Activated gamma-delta T cell treated with anti-CD3 and anti-CD28 coated beads, Interleukin-2, amount 50 U/mL, for 16 hours (primary cell): ENCODE results near the gene MEGF11.

Source experiments
- DNase-seq: peaks from one replicate; pipeline ENCODE4 v3.0.0-alpha.2; 2020; ENCODE audit warnings: low read depth

Gene MEGF11

DNA sequence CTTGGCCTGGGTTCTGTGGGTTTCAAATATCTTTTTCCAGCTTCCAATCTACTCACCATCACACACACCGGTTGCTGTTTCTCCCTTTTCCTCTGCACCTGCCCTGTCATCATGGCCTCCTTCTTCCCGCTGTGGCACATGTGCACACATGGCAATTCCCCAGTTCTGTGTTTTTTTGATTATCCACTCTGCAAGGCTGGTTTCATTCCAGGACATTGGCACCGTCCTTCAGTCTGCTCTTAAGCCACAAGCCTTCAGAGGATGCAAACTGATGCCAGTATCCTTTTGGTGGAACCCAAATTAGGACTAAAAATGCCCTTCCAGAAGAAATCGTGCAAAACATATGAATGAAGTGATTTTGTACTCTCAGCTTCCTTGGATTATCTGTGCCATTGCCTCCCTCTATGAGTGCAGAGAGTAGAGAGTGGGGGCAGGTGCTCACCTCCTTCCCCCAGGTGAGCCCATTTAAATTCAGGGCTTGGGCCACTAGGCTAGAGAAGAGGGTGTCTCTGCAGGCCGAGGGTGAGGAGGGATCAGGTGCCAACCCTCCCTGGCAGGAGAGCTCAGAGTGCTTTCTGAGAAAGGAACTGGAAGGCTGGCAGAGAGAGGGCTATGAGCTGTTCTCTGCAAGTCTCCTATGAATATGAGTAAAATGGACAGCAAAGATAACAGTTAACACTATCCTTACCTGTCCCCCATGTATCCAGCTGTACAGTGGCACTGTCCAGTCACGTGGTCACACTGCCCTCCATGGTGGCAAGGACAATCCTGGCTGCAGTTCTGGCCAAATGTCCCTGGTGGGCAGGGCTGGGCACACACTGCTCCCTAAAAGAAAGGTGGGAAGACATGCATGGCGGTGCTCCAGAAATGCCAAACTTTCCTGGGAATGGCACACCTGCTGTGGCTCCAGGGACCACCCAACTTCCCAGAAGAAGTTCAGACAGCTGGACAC is 283.4 kb downstream of the MEGF11 start:
- DNase-seq: no peak

DNA sequence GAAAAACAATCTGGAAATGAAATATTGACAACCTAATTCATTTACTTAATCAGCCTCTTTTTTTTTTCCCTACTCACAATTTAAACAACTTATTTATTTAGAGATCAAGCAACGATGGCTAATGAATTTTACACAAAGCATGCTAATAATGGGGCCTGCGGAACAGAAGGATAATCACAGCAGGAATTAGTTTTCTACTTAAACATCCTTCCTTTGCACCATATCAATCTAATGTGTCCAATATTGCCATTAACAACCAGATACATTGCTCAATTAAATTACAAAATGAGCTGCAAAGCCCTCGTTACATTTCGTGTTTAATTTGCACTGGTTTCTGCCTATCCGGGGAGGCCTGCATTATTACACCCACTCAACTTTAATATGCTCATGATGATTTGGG is 285.0 kb downstream of the MEGF11 start:
- DNase-seq: no peak

DNA sequence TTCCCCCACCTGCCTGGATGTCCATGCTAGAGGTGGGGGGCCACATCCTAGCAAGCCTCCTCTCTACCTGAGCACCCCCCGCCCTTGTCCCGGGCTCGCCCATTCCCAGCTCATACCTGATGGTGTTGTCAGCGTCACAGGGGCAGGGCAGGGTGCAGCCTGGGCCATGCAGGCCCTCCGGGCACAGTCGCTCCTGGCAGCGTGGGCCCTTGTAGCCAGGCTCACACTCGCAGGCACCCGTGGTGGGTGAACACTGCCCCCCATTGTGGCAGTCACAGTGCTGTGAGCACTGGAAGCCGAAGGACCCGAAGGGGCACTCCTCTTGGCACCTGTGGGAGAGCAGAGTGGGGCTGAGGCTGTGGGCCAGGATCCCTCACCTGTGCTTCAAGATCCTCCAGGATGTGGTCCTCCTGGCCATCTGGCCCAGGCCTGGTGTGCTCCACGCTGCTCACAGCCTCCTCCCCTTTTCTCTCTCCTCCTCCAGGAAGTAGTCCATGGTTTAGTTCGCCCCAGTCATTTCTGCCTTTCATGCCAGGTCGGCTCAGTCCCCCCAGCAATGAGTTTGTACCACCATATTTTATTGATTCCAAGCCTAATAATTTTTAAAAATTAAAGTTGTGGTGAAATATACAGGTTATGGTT is 288.6 kb downstream of the MEGF11 start:
- no peak for DNase-seq

DNA sequence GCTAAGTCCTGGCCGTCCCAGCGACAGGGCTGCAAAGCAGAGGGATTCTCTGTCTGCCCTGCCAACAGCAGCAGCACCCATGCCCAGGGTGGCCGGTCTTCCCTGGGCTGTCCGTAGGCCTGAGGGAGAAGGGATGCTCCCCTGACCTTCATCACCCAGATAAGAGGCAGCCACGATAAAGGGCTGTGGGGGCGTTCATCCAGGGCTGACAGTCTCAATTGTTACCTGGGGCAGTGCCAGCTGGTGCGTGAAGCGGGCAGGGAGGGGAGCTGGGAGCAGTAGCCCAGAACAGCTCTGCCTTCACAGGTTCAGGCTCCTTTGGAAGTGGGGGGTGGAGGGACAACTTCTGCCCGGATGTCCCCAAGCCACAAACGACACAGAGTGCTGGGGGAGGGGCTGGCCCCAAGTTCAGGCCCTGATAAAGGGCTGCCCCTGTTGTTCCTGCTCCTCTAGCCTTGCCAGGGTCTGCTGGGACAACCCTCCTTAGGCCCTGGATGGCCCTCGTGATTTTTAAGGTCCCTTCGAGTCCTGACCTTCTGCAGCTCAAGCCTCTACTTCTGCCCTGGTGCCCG is 289.6 kb downstream of the MEGF11 start:
- no peak for DNase-seq

DNA sequence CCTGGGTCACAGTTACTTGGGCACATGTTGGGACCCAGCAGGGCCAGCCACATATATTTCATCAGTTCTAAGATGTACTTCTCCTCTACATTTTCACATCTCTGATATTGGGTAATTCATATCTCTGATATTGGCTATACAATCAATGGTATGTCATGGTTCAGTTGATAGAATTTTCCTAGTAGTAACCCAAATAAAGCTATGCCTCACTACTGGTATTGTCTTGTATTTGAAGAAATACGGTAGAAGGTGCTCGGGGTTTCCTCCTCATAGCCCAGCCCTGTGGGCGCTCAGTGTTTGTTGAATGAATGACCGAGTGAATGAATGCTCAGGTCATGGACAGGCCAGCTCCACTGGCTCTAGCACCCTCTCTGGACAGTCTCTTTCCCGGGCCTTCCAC is 290.2 kb downstream of the MEGF11 start:
- DNase-seq: no peak

DNA sequence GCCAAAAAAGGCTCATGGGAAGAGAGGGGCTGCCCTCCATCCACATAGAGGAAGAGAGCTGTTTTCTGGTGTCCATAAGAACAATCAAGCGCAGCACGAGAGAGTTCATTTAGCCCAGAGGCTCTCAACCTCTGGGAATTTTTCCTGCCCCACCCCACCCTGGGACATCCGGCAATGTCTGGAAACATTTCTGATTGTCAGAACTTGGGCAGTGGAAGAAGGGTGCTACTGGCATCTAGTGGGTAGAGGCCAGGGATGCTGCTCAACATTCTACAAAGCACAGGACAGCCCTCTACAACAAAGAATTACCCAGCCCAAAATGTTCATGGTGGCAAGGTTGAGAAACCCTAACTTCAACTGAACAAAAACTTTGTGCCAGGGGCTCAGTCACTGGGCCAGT is 291.4 kb downstream of the MEGF11 start:
- DNase-seq: no peak

DNA sequence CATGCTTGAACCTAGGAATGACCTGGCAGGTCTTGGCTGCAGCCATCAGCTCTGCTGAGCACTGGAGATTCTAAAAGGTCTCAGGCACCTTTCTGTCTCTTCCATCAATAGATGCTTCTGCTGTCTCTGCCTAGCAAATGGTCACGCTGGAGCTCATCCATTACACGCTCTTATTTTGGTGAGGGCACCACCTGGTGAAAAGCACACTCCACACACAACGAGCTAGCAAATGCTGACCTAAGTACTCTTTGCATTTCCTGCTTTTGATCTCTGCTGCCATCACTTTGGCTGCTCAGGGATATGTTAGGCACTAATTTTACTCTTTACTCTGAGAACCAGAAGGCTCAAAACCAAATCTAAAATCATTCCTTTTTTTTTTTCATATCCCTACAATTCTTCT is 293.0 kb downstream of the MEGF11 start:
- DNase-seq: no peak

DNA sequence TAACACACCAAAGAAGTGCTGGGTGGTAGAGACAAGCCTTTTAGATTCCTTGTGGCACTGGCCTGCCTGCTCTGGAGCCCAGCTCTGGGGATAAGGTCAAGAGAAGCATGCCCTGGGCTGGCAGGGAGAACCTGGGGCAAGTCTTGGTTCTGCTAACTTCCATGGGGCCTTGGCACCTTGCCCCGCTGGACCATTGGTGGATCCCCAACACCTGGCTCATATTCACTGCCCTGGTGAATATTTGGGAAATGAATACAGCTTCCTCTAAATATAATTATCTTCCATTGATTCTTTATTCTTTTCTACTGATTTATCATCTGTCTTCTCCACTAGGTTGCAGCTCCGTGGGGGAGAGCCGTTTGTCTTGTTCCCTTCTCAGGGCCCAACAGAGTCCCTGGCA is 294.7 kb downstream of the MEGF11 start:
- no peak for DNase-seq

DNA sequence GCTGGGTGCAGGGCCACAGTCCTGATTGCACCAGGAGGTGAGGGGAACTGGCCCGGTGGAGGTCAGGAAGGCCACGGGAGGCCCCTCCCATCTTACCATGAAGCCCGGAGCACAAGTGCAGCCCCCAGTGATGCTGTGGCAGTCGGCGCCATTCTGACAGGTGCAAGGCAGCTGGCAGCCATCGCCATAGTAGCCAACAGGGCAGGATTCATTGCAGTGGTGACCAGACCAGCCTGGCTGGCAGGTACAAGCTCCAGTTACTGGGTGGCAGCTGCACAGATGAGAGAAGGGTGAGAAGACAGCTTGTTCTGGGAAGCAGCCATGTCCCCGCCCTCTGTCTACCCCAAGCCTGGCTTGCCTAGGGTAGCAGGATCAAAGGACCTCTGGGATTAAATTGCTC is 296.1 kb downstream of the MEGF11 start:
- no peak for DNase-seq

DNA sequence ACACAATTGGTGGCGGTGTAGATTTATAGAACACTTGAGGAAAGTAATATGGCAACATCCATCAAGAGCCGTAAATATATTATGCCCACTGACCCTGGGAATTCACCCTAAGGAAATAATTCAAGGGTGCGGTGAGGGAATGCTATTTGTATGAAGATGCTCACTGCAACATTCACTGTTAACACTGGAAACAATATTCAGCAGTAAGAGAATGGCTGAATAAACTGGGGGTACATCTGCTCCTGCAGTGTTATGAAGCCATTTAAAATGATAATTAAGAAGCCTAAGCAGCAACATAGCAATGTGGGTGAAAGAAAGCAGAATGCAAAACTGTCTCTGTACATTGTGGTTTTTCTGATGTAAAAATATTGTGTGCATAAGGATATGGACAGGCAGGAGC is 296.7 kb downstream of the MEGF11 start:
- DNase-seq: no peak

DNA sequence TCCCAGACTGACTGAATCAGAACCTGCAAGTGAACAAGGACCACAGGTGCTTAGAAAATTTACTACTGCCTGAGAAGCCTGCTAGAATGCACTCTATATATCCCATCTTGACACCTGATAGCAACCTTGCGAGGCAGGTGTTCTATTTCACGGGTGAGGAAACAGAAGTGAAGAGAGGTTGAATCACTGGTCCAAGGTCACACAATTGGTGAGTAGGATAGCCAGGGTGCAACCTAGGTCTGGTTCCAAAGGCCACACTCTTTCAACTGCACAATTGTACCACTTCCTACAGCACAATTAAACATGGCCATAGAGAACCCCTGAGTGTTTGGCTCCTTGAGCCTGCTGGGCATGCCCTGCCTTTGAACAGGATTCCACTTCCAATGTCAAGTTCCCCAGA is 297.2 kb downstream of the MEGF11 start:
- no peak for DNase-seq

DNA sequence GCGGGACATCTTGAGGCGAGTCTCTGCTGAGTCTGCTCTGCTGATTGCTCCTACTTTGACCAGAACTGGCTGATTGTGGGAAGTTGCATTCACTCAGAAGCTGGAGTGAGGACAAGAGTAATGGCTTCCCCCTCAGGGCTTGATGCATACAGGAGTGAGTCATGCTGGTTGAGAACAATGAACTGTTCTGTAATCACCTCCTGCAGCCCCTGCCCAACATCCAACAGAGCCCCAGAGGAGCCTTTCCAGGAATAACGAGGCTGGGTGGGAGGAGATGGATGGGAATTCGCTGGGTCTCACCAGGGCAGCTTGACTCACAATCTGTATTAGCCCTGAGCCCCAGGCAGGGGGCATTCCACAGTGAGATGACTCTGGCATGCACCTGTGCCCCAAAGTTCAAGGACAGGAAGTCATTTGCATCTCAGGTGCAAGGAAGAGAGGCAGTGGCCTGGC is 299.2 kb downstream of the MEGF11 start:
- no peak for DNase-seq

DNA sequence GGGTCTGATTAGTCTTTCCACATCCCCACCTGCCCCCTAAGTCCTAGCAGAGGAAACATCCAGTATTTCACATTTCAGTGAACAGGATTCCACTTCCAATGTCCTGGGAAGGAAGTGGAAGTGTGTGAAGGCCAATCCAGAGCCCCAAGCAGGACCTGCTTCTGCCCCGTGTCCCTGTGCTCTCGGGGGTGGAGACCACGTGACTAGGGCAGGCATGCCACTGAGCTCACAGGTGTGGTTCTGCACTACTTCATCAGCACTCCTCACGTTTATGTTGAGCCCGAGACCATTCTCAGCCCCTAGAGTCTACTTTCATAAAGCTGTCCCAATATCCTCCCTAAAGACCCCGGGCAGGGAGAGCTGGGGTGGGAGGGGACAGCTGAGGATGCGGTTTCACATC is 299.9 kb downstream of the MEGF11 start:
- DNase-seq: no peak

DNA sequence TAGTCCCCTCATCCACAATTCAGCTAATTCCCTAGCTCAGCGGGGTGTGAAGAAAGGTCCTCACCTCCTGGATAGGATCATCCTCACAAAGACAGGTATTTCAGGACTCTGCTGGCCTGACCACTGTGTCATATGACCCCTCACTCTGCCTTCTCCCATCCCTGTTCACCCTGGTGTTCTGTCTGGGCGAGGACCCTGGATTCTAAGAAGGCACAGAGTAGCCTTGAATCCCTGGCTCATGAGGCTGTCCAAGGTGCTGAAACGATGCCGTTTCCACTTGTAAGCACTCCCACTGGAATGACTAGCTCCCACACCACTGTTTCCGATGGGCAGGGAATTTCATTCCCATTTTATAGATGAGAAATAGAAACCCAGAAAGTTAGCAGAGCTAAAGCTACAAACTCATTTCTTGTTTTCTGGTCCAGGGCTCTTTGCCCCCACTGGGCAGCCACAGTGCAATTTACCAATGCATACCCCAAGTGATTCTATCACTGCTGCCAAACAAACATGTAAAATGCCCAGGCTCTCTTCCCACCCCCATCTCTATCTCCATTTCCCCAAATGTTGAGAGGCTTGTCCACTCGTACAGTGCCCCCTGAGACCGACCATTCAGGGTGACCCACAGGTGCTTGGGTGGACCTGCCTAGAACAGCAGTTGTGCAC is 301.0 kb downstream of the MEGF11 start:
- no peak for DNase-seq

DNA sequence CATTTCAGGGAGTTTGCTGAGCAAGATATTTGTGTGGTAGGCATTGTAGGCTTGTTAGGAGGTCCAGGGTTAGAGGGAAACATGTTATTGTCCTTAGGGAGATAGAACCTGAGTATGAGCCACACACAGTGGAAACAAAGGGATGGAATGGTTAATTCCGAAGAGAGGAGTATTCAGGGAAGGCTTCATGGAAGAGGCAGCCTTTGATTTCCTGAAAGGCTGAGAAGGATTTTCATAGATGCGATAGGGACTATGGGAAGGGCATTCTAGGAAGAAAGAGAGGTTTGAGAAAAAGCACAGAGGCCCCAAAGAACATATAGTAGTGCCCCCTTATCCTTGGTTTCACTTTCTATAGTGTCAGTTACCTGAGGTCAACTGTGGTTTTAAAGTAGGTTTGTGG is 302.5 kb downstream of the MEGF11 start:
- no peak for DNase-seq

DNA sequence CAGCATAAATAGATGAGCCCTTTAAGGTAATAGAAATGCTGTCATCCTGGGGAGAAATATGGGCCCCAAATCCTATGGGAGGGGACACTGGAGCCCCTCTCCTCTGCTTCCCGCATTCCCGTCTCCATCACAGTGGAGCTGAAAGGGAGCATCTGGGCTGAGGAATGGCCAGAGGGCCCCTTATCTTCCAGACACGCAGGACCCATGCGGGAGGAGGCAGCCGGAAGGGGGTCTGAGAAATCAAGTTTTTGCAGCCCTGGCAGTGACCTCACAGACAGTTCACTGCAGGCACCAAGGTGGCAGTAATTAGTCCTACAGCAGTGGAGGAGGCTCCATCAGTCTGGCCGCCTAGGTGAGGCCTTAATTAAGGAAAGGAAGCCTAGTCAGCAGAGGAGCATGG is 304.1 kb downstream of the MEGF11 start:
- no peak for DNase-seq

DNA sequence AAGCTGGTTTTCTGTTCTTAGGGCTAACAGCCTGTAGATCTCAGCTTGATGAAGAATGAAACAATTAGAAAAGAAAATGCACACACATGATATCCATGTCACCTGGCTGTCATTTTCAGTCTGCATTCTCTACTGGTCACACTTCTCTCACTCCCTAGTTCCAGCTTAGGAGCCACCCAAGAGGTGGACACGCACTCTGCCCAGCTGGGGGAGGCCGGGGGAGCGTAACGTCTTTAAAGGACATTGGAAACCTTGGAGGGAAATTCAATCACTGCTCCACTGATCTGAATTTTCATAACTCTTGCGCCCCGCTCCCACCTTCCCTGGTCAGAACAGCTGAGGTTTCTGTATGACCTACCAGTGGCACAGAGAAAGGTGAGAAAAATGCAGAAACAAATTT is 304.5 kb downstream of the MEGF11 start:
- DNase-seq: no peak

DNA sequence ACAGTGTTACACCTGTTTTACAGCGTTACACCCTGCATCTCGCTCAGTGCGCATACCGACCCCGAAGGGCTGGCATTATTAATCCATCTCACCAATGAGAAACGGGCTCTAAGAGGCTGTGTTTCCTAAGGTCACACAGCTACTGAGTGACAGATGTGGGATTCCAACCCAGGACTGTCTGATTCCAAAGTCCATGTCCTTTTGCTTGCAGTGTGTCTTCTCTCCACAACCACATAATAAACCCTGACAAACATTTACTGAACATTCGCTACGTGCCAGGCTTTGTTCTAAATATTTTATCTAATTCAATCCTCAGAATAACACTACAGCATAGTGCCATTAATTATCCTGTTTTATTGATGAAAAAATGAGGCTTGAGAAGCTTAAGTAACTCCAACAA is 305.2 kb downstream of the MEGF11 start:
- no peak for DNase-seq

DNA sequence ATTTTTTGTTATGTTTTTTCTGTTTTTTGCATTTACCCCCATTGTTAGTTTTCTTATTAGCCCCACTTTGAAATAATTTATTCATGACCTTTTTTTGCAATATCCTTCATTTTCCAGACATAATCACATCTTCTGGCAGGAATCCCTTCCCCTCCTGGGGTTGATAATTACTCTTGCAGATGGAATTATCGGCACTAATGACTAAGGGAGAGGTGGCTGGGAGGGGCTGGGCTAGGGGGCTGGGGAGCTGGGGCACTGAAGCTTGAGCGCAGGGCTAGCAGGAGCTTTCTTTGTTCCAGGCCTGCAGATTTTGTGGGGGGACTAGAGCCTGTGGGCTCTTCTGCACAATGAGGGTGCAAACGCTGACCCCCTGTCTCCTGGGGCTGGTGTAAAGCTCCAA is 306.5 kb downstream of the MEGF11 start:
- no peak for DNase-seq

DNA sequence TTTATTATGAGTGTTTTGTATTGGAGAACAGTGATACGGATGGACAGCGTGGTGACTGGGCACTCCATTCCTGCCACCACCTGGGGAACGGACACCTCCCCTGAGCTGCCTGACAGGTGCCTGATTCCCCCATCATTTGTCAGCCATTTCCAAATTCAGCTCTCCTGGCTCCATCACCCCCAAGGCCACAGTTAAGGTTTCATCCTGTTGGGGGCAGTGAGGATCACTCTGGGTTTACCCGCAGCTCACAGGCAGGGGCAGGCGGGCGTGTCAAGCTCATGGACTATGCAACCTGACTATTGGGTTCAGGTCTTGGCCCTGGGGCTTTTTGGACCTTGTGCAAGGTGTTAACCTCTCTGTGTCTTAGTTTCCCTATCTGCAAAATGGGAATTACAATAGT is 307.9 kb downstream of the MEGF11 start:
- DNase-seq: no peak

DNA sequence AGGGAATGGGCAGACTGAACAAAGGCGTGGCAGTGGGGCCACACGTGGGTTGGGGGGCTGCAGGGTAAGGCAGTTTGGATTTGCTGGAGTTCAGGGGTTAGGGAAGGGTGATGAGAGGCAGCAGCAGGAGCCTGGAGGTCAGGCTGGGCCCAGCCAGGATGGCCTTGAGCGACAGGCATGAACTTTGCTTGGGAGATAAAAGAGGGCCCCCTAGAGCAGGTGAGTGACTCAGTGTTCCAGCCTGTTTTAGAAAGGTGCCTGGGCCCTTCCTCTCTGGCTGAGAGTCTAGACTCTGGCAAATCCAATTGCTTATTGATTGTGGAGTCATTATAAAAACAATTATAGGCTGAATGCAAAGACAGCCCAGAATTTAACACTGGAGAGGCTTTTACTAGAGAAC is 309.1 kb downstream of the MEGF11 start:
- no peak for DNase-seq

DNA sequence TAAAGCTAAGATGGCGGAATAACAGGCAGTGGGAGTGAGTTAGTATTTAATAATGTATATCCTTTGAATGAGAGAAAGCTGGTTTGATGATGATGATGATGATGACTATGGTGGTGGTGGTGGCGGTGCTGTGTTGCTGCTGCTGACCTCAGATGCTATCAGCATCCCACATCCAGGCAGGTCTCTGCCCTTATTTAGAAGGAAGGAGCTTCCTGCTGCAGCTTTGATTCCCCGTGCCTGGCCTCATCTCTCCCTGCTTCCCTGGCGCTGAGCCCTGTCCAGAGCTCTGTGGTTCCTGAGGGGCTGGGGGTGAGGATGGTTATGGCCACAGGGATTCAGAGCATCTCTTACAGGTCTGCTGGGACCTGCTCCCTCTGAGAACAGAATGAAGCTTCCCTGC is 311.1 kb downstream of the MEGF11 start:
- no peak for DNase-seq

DNA sequence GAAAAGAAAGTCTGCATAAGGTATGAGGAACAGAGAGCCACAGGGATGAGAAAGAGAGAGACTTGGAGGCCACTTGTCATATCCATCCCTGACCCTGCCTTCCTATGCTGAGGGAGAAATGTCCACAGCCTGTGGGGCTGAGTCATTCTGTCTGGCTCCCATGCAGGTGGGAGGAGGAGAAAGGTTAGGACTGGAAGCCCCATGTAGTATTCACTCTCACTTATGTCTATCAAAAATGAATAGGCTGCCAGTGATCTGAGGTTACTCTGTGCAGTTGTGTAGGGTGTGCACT is 313.0 kb downstream of the MEGF11 start:
- no peak for DNase-seq
